ENCODE results near the gene SRSF5. TPM values are rescaled to one million over a fixed set of nuclear protein-coding genes. Genes with fewer than 3 reads are reported as not detected.

The SRSF5 gene
- total RNA-seq, 6 donors from 2014 or later, result 238 to 1,033 (median 288) TPM

- ATAC-seq (ENCODE audit: low FRiP score in 2 of 2), result no peak
- H3K27me3 ChIP-seq, result no peaks in the 10 kb centered on the region
- H3K4me1 ChIP-seq, result no peaks in the 10 kb centered on the region
- H3K9me3 ChIP-seq, result no peaks in the 10 kb centered on the region
- H3K4me3 ChIP-seq, result no peak overlapping the region
- no peak for TF ChIP-seq EP300 (IDR thresholded peaks at IDR 0.05)
- TF ChIP-seq POLR2AphosphoS5 (IDR thresholded peaks at IDR 0.05), result no peak
- no peak for TF ChIP-seq CTCF (IDR thresholded peaks at IDR 0.05)
- no peak for TF ChIP-seq POLR2A (IDR thresholded peaks at IDR 0.05)
- H3K27ac ChIP-seq, result no peak overlapping the region
- DNase-seq, result no peak
- no peaks in the 10 kb centered on the region for H3K36me3 ChIP-seq
- WGBS, 2 donors, result 94 to 95% methylated on average over 3 of the region's 3 CpGs
These were observed 10.6 kb upstream of the SRSF5 start for GRCh38 chr14:69756298-69756697.

GRCh38 chr14:69760810-69761209 lies 6.1 kb upstream of the SRSF5 start:
- ATAC-seq (ENCODE audit: low FRiP score in 2 of 2), result no peak
- H3K27ac ChIP-seq, result no peak overlapping the region

GRCh38 chr14:69763761-69764510 lies 3.0 kb upstream of the SRSF5 start:
- no peak for DNase-seq
- no peaks in the 10 kb centered on the region for H3K9me3 ChIP-seq
- ATAC-seq (ENCODE audit: low FRiP score in 2 of 2), result no peak

More at GRCh38 chr14:69760810-69761209, 6.1 kb upstream of the SRSF5 start:
- no peak for DNase-seq
- WGBS, 2 donors, result 66 to 70% methylated on average over 1 of the region's 1 CpG
- peaks cover 0 to under 1% (median 0%) of the 10 kb centered on the region in 4 donors for H3K4me1 ChIP-seq
- no peaks in the 10 kb centered on the region for H3K36me3 ChIP-seq
- H3K27me3 ChIP-seq, result no peaks in the 10 kb centered on the region
- H3K4me3 ChIP-seq, result no peak overlapping the region
- no peaks in the 10 kb centered on the region for H3K9me3 ChIP-seq
- TF ChIP-seq EP300 (IDR thresholded peaks at IDR 0.05) (no peak), POLR2AphosphoS5 (IDR thresholded peaks at IDR 0.05) (no peak), POLR2A (IDR thresholded peaks at IDR 0.05) (no peak), CTCF (IDR thresholded peaks at IDR 0.05) (no peak)

GRCh38 chr14:69767369-69767999 lies 542 bp downstream of the SRSF5 start:
- Histone ChIP-seq H3K9me3 (no peaks in the 10 kb centered on the region), H3K4me3 (peak overlapping the region; percentile 61 to 88 (median 75)), H3K36me3 (peaks cover 41 to 48% (median 44%) of the 10 kb centered on the region in 4 donors), H3K27me3 (no peaks in the 10 kb centered on the region), H3K27ac (peak overlapping the region; percentile 99 to 100 (median 100)), H3K4me1 (peaks cover 38 to 48% (median 42%) of the 10 kb centered on the region in 4 donors)
- DNase-seq, result peak; percentile 95 to 99
- ATAC-seq (ENCODE audit: low FRiP score in 2 of 2), result peak; percentile 94 to 96
- WGBS, 2 donors, result 0 to 1% methylated on average over 5 to 37 of the region's 54 CpGs
- TF ChIP-seq POLR2AphosphoS5 (IDR thresholded peaks at IDR 0.05), result peak; percentile 94 to 95
- peak in 1 of 4 donors; percentile 39 for TF ChIP-seq EP300 (IDR thresholded peaks at IDR 0.05)
- no peak for TF ChIP-seq CTCF (IDR thresholded peaks at IDR 0.05)
- TF ChIP-seq POLR2A (IDR thresholded peaks at IDR 0.05), result peak; percentile 8 to 85 (median 74)

More at GRCh38 chr14:69763761-69764510, 3.0 kb upstream of the SRSF5 start:
- no peak overlapping the region for H3K4me3 ChIP-seq
- no peaks in the 10 kb centered on the region for H3K27me3 ChIP-seq
- TF ChIP-seq EP300 (IDR thresholded peaks at IDR 0.05), result no peak
- TF ChIP-seq POLR2AphosphoS5 (IDR thresholded peaks at IDR 0.05), result no peak
- no peak for TF ChIP-seq CTCF (IDR thresholded peaks at IDR 0.05)
- no peak for TF ChIP-seq POLR2A (IDR thresholded peaks at IDR 0.05)
- peaks cover 14 to 18% (median 15%) of the 10 kb centered on the region in 4 donors for H3K4me1 ChIP-seq
- WGBS, 2 donors, result 75 to 77% methylated on average over 6 of the region's 6 CpGs
- H3K27ac ChIP-seq, result no peak overlapping the region
- H3K36me3 ChIP-seq, result peaks cover 7 to 12% (median 9%) of the 10 kb centered on the region in 4 donors
